GM12878 (cell line): ENCODE measurements around the gene PIGV. TPM values are rescaled to one million over a fixed set of nuclear protein-coding genes. Genes with fewer than 3 reads are reported as not detected.

Experiments
- ATAC-seq: fragments of 200-7000 bp; cut with Tn5 transposase; 3 replicates; pipeline ENCODE4 v1.9.1; 2020; ENCODE audit warnings: mild to moderate bottlenecking, moderate library complexity
- BruUV-seq: library from RNA; stranded (reverse); fragments of 400-500 nt; replicated peaks from 2 replicates; lab custom pipeline; 2021; lab: Mats Ljungman, UMichigan
- CTCF ChIA-PET: fragments of 300-600 bp; sonication (Branson Sonifier 250); formaldehyde crosslinking; extraction: SDS; loops from one replicate; lab custom pipeline; 2021; ENCODE audit warnings: inconsistent platforms; lab: Yijun Ruan, JAX
- POLR2A ChIA-PET: fragments of 350-600 bp; formaldehyde crosslinking; extraction: SDS; loops from one replicate; lab custom pipeline; 2021; ENCODE audit warnings: inconsistent platforms; lab: Charles Lee
- RAD21 ChIA-PET: fragments of 300-600 bp; sonication (Branson Sonifier 250); formaldehyde crosslinking; loops from one replicate; lab custom pipeline; 2023; ENCODE audit warnings: antibody characterized with exemption; ENCODE audit not compliant: unreplicated experiment; lab: Charles Lee
- SMC1A ChIA-PET: fragments of 300-600 bp; sonication (Branson Sonifier 250); formaldehyde crosslinking; loops from one replicate; lab custom pipeline; 2023; ENCODE audit not compliant: unreplicated experiment, uncharacterized antibody; lab: Charles Lee
- DNase-seq: peaks from one replicate; pipeline ENCODE4 v3.0.0-alpha.2; 2011; ENCODE audit warnings: low read depth, low spot score
- FAIRE-seq: peaks from 3 replicates; lab custom pipeline; 2011; peaks lifted over from hg19 to GRCh38; lab: Jason Lieb, UNC
- H2AFZ ChIP-seq: 2 replicates; pipeline ENCODE4 v1.6.0; 2011; ENCODE audit warnings: low read depth, low read length, control low read depth; ENCODE audit not compliant: control insufficient read depth
- H3K27ac ChIP-seq: 2 replicates; pipeline ENCODE4 v1.5.1; 2011; ENCODE audit warnings: control low read depth; ENCODE audit not compliant: control insufficient read depth, insufficient read depth
- H3K27me3 ChIP-seq, 2 experiments: replicated peaks in 1 of 2; 2 replicates each; pipeline versions ENCODE4 v1.6.0 to v1.6.1; 2011; ENCODE audit warnings: low read length in 1 of 2; ENCODE audit not compliant: control insufficient read depth in 2 of 2, insufficient read depth in 2 of 2
- H3K36me3 ChIP-seq, 2 experiments: 2 replicates each; pipeline ENCODE4 v1.5.1; 2011; ENCODE audit warnings: low read length in 1 of 2; ENCODE audit not compliant: control insufficient read depth in 2 of 2, insufficient read depth in 2 of 2
- H3K4me1 ChIP-seq: 2 replicates; pipeline ENCODE4 v1.6.1; 2011; ENCODE audit warnings: mild to moderate bottlenecking, low read length, moderate library complexity, mixed read lengths; ENCODE audit not compliant: control insufficient read depth, insufficient read depth
- H3K4me2 ChIP-seq: 2 replicates; pipeline ENCODE4 v1.6.0; 2011; ENCODE audit warnings: control low read depth; ENCODE audit not compliant: control insufficient read depth, insufficient read depth
- H3K4me3 ChIP-seq: fragments of 200-600 bp; sonication (generic); 2 replicates; pipeline ENCODE4 v1.5.1; 2016
- H3K79me2 ChIP-seq: 2 replicates; pipeline ENCODE4 v1.6.0; 2011; ENCODE audit warnings: low read length; ENCODE audit not compliant: control insufficient read depth, insufficient read depth
- H3K9ac ChIP-seq: 2 replicates; pipeline ENCODE4 v1.8.0; 2011; ENCODE audit warnings: low read length, control low read depth, mixed read lengths; ENCODE audit not compliant: control insufficient read depth, insufficient read depth
- H3K9me3 ChIP-seq: replicated peaks from 3 replicates; pipeline ENCODE4 v1.5.1; 2011; ENCODE audit warnings: mild to moderate bottlenecking, low read length; ENCODE audit not compliant: control insufficient read depth, insufficient read depth
- H4K20me1 ChIP-seq: 2 replicates; pipeline ENCODE4 v1.6.0; 2011; ENCODE audit not compliant: control insufficient read depth, insufficient read depth
- CREB1 ChIP-seq: IDR thresholded peaks from 2 replicates; pipeline ENCODE4 v1.6.1; 2012; ENCODE audit warnings: low read depth, mild to moderate bottlenecking, inconsistent platforms
- CTCF ChIP-seq, 3 experiments: IDR thresholded peaks in 2 of 3; conservative IDR thresholded peaks in 1 of 3; 2 replicates each; pipeline ENCODE4 v1.5.1; 2011; ENCODE audit warnings: low read depth in 3 of 3, low read length in 3 of 3, mild to moderate bottlenecking in 3 of 3, control low read depth in 2 of 3, moderate library complexity in 2 of 3, inconsistent platforms in 1 of 3, mixed read lengths in 1 of 3; ENCODE audit not compliant: control insufficient read depth in 2 of 3, insufficient read depth in 1 of 3; ENCODE audit errors: extremely low read depth in 1 of 3
- EED ChIP-seq: sonication (generic); IDR thresholded peaks from 2 replicates; pipeline ENCODE4 v1.6.1; 2016; ENCODE audit warnings: antibody characterized with exemption, low read depth
- IKZF1 ChIP-seq: fragments of 450-650 bp; conservative IDR thresholded peaks from 2 replicates; pipeline ENCODE4 v1.6.1; 2017; ENCODE audit warnings: antibody characterized with exemption, mild to moderate bottlenecking
- JUNB ChIP-seq: IDR thresholded peaks from 2 replicates; pipeline ENCODE4 v1.6.1; 2016; ENCODE audit warnings: antibody characterized with exemption, mild to moderate bottlenecking
- PRDM15 ChIP-seq: fragments of 450-650 bp; formaldehyde crosslinking; IDR thresholded peaks from 2 replicates; pipeline ENCODE4 v1.4.0; 2020; ENCODE audit warnings: mild to moderate bottlenecking, moderate library complexity
- RUNX3 ChIP-seq: IDR thresholded peaks from 2 replicates; pipeline ENCODE4 v1.6.1; 2012; ENCODE audit warnings: low read length, inconsistent platforms
- SMARCA5 ChIP-seq: fragments of 450-650 bp; IDR thresholded peaks from 2 replicates; pipeline ENCODE4 v1.6.1; 2017; ENCODE audit warnings: mild to moderate bottlenecking
- TAF1 ChIP-seq: IDR thresholded peaks from 2 replicates; pipeline ENCODE4 v1.6.1; 2011; ENCODE audit warnings: mild to moderate bottlenecking, low read depth, low read length, borderline replicate concordance
- WGBS: methylation state at CpG from one replicate; pipeline ENCODE4 v1.1.6; 2016; ENCODE audit warnings: low lambda C conversion rate; ENCODE audit not compliant: insufficient replicate concordance, insufficient coverage; ENCODE audit errors: missing lambda C conversion rate; 5-methylcytosine and 5-hydroxymethylcytosine counted together
- in situ Hi-C: fragments of 300-500 bp; cut with MboI; formaldehyde crosslinking; loops from 9 replicates; pipeline ENCODE4 v1.14.3; 2018; ENCODE audit warnings: mixed read lengths
- intact Hi-C: fragments of 100-400 bp; cut with micrococcal nuclease; formaldehyde crosslinking; loops from one replicate; pipeline ENCODE4 v1.14.2; 2022; ENCODE audit not compliant: unreplicated experiment
- polyA plus RNA-seq, 11 experiments: library from polyadenylated mRNA; depleted of rRNA in 4 of 11; unstranded in 6 of 11; stranded (reverse) in 5 of 11; fragments of >200 nt; fragmentation: Nextera tagmentation in 4 of 11; fragmentation: Illumina TruSeq in 1 of 11; extraction: Ambion mirVana in 4 of 11; extraction: Trizol in 1 of 11; gene quantifications; 1 replicate in 1 of 11; 2 replicates in 10 of 11; pipeline versions ENCODE4 v1.2.1 to v1.2.3, GENCODE V29; 2011 to 2016; ENCODE audit warnings: inconsistent platforms in 2 of 11, missing spikeins in 2 of 11, low read depth in 1 of 11
- total RNA-seq, 4 experiments: library from RNA; depleted of rRNA in 3 of 4; stranded (reverse); fragments of >200 nt in 3 of 4; fragmentation: Illumina TruSeq in 1 of 4; extraction: Trizol in 1 of 4; gene quantifications; 2 replicates each; pipeline versions ENCODE4 v1.2.1 to v1.2.3, GENCODE V29; 2013 to 2021

Gene PIGV
- total and polyA plus RNA-seq, 10 of the 15 experiments (the other 5 are each of a cell fraction or from before 2014, with no cell fraction given) = 8.8 to 18.1 (median 11.9) TPM

GRCh38 chr1:26789931-26790330 is 2.2 kb downstream of the PIGV start:
- Histone ChIP-seq H3K9ac (no peak overlapping the region), H3K27ac (peak overlapping the region; percentile 99), H3K4me3 (0 out of 2 replicates have a peak overlapping the region, but pooled peaks have one; percentile 13), H3K79me2 (peaks cover 23% of the 10 kb centered on the region), H3K4me2 (peak overlapping the region; percentile 78), H2AFZ (no peak overlapping the region), H3K27me3 (no peaks in the 10 kb centered on the region), H3K36me3 (peaks cover 1 to 2% of the 10 kb centered on the region in 2 experiments; a peak in 3 of 4 replicates), H3K9me3 (no peaks in the 10 kb centered on the region), H4K20me1 (no peaks in the 10 kb centered on the region), H3K4me1 (peaks cover 38% of the 10 kb centered on the region)
- ATAC-seq = no peak
- TF ChIP-seq SMARCA5 (no peak), TAF1 (0 out of 2 replicates have a peak, but pooled peaks have one; percentile 13)
- BruUV-seq = no TSS peak
- CTCF ChIA-PET = interaction anchor here (0.7 to 7.6 kb wide), 42 partner anchors 11 to 290 kb away, joined by 3 to 450 read pairs (median 10); no protein-coding TSS in a partner anchor
- SMC1A ChIA-PET = interaction anchor here (0.9 to 9.3 kb wide), 25 partner anchors 10 to 252 kb away, joined by 3 to 268 read pairs (median 14); no protein-coding TSS in a partner anchor
- RAD21 ChIA-PET = interaction anchor here (1.0 to 6.4 kb wide), 30 partner anchors 11 to 289 kb away, joined by 3 to 262 read pairs (median 12); partner anchors contain the start of genes GPN2 and ZDHHC18
- intact Hi-C loops = loop anchor here (1.0 to 5.0 kb wide), 5 partner anchors 87 to 288 kb away; no protein-coding TSS in a partner anchor
- FAIRE-seq = no peak
- WGBS = 63% methylated on average over 4 of the region's 4 CpGs
- POLR2A ChIA-PET = interaction anchor here (0.5 to 5.1 kb wide), 22 partner anchors 10 to 289 kb away, joined by 3 to 69 read pairs (median 6); partner anchors contain the start of gene ARID1A
- in situ Hi-C loops = loop anchor here (5.0 kb wide), 1 partner anchor 183 kb away; no protein-coding TSS in a partner anchor
- no peak for DNase-seq

- H3K9me3 ChIP-seq = no peaks in the 10 kb centered on the region
- ChIA-PET CTCF (interaction anchor here (0.7 to 7.6 kb wide), 40 partner anchors 10 to 252 kb away, joined by 3 to 450 read pairs (median 8); no protein-coding TSS in a partner anchor), RAD21 (interaction anchor here (0.7 to 6.4 kb wide), 30 partner anchors 10 to 290 kb away, joined by 3 to 262 read pairs (median 10); partner anchors contain the start of genes GPN2 and ZDHHC18), SMC1A (interaction anchor here (0.6 to 9.3 kb wide), 27 partner anchors 9 to 252 kb away, joined by 3 to 268 read pairs (median 11); no protein-coding TSS in a partner anchor), POLR2A (interaction anchor here (0.5 to 5.1 kb wide), 17 partner anchors 9 to 290 kb away, joined by 3 to 69 read pairs (median 6); partner anchors contain the start of gene ARID1A)
- peak overlapping the region; percentile 67 for H3K4me2 ChIP-seq
- H3K27me3 ChIP-seq = no peaks in the 10 kb centered on the region
- H4K20me1 ChIP-seq = no peaks in the 10 kb centered on the region
- H3K4me3 ChIP-seq = 0 out of 2 replicates have a peak overlapping the region, but pooled peaks have one; percentile 13
- peak; percentile 12 for ATAC-seq
- 1% methylated on average over 5 of the region's 5 CpGs for WGBS
- peaks cover 23% of the 10 kb centered on the region for H3K79me2 ChIP-seq
- H3K4me1 ChIP-seq = peaks cover 38% of the 10 kb centered on the region
- no peak overlapping the region for H2AFZ ChIP-seq
- peaks cover 2% of the 10 kb centered on the region in 2 experiments; a peak in 3 of 4 replicates for H3K36me3 ChIP-seq
- in situ Hi-C loops = no loop called here
- no TSS peak for BruUV-seq
- no peak for DNase-seq
- peak overlapping the region; percentile 35 for H3K9ac ChIP-seq
- intact Hi-C loops = loop anchor here (5.0 kb wide), 1 partner anchor 87 kb away; no protein-coding TSS in a partner anchor
- H3K27ac ChIP-seq = peak overlapping the region; percentile 99
- no peak for FAIRE-seq
- 0 out of 6 replicates have a peak, but pooled peaks of 1 of the 3 experiments have one; percentile 4 for TF ChIP-seq CTCF (IDR thresholded peaks at IDR 0.05 in 2 of 3, conservative IDR thresholded peaks at IDR 0.05 in 1 of 3; ENCODE audit: control insufficient read depth in 2 of 3, extremely low read depth in 1 of 3, insufficient read depth in 1 of 3, low read depth in 3 of 3, low read length in 3 of 3)
- peak; percentile 57; the same call in 1 of the 2 replicates for TF ChIP-seq CREB1
- peak; percentile 34; the same call in 1 of the 2 replicates for TF ChIP-seq IKZF1
- peak; percentile 42; the same call in 1 of the 2 replicates for TF ChIP-seq EED
- peak; percentile 43 for TF ChIP-seq JUNB
- no peak for TF ChIP-seq PRDM15 (CRISPR knock-in tag)
- TF ChIP-seq RUNX3 = peak; percentile 28
These were observed 2.8 kb downstream of the PIGV start for GRCh38 chr1:26790551-26790953.
